ENCODE measurements around the gene FNTB.

FNTB gene

GRCh38 chr14:65077318-65077717 lies 90.6 kb downstream of the FNTB start:
- peaks cover 4% of the 10 kb centered on the region; the same call in 1 of the 2 replicates for H4K20me1 ChIP-seq (ENCODE audit: control insufficient read depth, insufficient read depth, low read depth, low read length)
- peaks cover 81% of the 10 kb centered on the region for H3K36me3 ChIP-seq (ENCODE audit: control insufficient read depth, low read length)
- no peaks in the 10 kb centered on the region for H3F3A ChIP-seq (ENCODE audit: control insufficient read depth, insufficient read depth)
- TF ChIP-seq CTCF (IDR thresholded peaks at IDR 0.05; ENCODE audit: low read depth, low read length, poor library complexity, severe bottlenecking) (no peak), EZH2phosphoT487 (IDR thresholded peaks at IDR 0.05; ENCODE audit: borderline replicate concordance, low read length) (no peak)
- H3K27ac ChIP-seq (ENCODE audit: low read depth, low read length) = no peak overlapping the region
- no peaks in the 10 kb centered on the region for H3K9me3 ChIP-seq (ENCODE audit: control insufficient read depth, insufficient read depth, low read length)
- H3K27me3 ChIP-seq (ENCODE audit: control insufficient read depth, low read length) = no peaks in the 10 kb centered on the region
- H3K4me2 ChIP-seq (ENCODE audit: low read length) = no peak overlapping the region
- no peak overlapping the region for H3K4me3 ChIP-seq (ENCODE audit: low read length)
- H3K9me2 ChIP-seq (replicated peaks; ENCODE audit: control insufficient read depth, low read length) = no peaks in the 10 kb centered on the region
- H3K4me1 ChIP-seq (ENCODE audit: control insufficient read depth, low read length) = peaks cover 14% of the 10 kb centered on the region
- H3K79me2 ChIP-seq (ENCODE audit: control insufficient read depth, low read length) = peaks cover 28% of the 10 kb centered on the region

DNA sequence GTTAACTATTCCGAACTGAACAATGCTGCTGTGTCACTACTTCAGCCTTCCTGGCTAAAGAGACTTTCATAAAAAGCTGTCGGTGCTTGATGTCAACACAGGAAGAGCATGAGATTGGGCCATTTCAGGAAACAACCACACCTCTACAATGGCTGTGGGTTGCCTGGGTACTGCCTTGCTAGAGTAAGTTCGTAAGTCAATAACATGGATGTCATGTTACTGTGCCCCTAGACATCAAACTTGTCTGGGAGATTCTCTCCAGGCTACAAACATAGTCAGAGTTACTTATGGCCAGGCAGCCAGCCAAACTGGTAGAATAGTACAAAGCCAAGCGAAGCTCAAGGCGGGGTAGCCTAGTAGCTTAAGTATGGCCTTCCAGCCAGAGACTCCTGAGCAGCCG lies 92.5 kb downstream of the FNTB start:
- Histone ChIP-seq H3K79me2 (ENCODE audit: control insufficient read depth, low read length) (peaks cover 40% of the 10 kb centered on the region), H3K27ac (ENCODE audit: low read depth, low read length) (no peak overlapping the region), H3F3A (ENCODE audit: control insufficient read depth, insufficient read depth) (no peaks in the 10 kb centered on the region), H3K4me2 (ENCODE audit: low read length) (no peak overlapping the region), H3K27me3 (ENCODE audit: control insufficient read depth, low read length) (no peaks in the 10 kb centered on the region), H3K4me3 (ENCODE audit: low read length) (no peak overlapping the region), H3K9me2 (replicated peaks; ENCODE audit: control insufficient read depth, low read length) (no peaks in the 10 kb centered on the region), H3K9me3 (ENCODE audit: control insufficient read depth, insufficient read depth, low read length) (no peaks in the 10 kb centered on the region), H4K20me1 (ENCODE audit: control insufficient read depth, insufficient read depth, low read depth, low read length) (peaks cover 3% of the 10 kb centered on the region; the same call in 1 of the 2 replicates), H3K36me3 (ENCODE audit: control insufficient read depth, low read length) (peaks cover 90% of the 10 kb centered on the region), H3K4me1 (ENCODE audit: control insufficient read depth, low read length) (peaks cover 15% of the 10 kb centered on the region)
- TF ChIP-seq CTCF (IDR thresholded peaks at IDR 0.05; ENCODE audit: low read depth, low read length, poor library complexity, severe bottlenecking) (no peak), EZH2phosphoT487 (IDR thresholded peaks at IDR 0.05; ENCODE audit: borderline replicate concordance, low read length) (no peak)

DNA sequence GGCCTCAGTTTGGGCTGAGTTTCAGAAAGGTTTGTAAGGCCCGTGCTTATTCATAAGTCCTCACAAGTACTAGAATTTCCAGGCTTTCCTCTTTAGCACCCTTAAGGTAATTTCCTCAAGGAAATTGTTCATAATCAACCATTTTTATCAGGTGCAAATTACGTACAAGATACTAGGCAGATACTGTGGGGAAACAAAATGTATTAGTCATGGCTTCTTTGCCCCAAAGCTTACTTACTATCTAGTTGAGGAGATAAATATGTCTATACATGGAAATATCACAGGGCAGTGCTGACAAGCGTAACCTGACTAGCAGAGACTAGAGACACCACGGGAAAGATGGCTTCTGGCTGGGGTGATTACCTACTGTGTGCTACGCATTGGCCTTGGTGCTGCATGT lies 93.1 kb downstream of the FNTB start:
- Histone ChIP-seq H3K9me2 (replicated peaks; ENCODE audit: control insufficient read depth, low read length) (no peaks in the 10 kb centered on the region), H3F3A (ENCODE audit: control insufficient read depth, insufficient read depth) (no peaks in the 10 kb centered on the region), H3K4me3 (ENCODE audit: low read length) (no peak overlapping the region), H3K27ac (ENCODE audit: low read depth, low read length) (no peak overlapping the region), H3K4me1 (ENCODE audit: control insufficient read depth, low read length) (peaks cover 15% of the 10 kb centered on the region), H4K20me1 (ENCODE audit: control insufficient read depth, insufficient read depth, low read depth, low read length) (no peaks in the 10 kb centered on the region; the same call in 1 of the 2 replicates), H3K36me3 (ENCODE audit: control insufficient read depth, low read length) (peaks cover 86% of the 10 kb centered on the region), H3K79me2 (ENCODE audit: control insufficient read depth, low read length) (peaks cover 42% of the 10 kb centered on the region), H3K27me3 (ENCODE audit: control insufficient read depth, low read length) (no peaks in the 10 kb centered on the region), H3K9me3 (ENCODE audit: control insufficient read depth, insufficient read depth, low read length) (no peaks in the 10 kb centered on the region), H3K4me2 (ENCODE audit: low read length) (no peak overlapping the region)
- TF ChIP-seq EZH2phosphoT487 (IDR thresholded peaks at IDR 0.05; ENCODE audit: borderline replicate concordance, low read length) (no peak), CTCF (IDR thresholded peaks at IDR 0.05; ENCODE audit: low read depth, low read length, poor library complexity, severe bottlenecking) (no peak)
